Large intestine (tissue), 3 donors: ENCODE data around the gene STARD5. TPM values are rescaled to one million over a fixed set of nuclear protein-coding genes. Genes with fewer than 3 reads are reported as not detected.

Source experiments
- DNase-seq, 2 donors: peaks; one replicate each; pipeline versions ENCODE4 v3.0.0 to v3.0.0-alpha.2; 2013
- H3K27ac ChIP-seq: one replicate; pipeline ENCODE4 v1.5.1; 2013; ENCODE audit warnings: low read length
- H3K27me3 ChIP-seq: 2 replicates; pipeline ENCODE4 v1.6.1; 2013; ENCODE audit warnings: low read length; ENCODE audit not compliant: control insufficient read depth, insufficient read depth
- H3K36me3 ChIP-seq: 2 replicates; pipeline ENCODE4 v1.6.1; 2013; ENCODE audit warnings: low read length; ENCODE audit not compliant: control insufficient read depth, insufficient read depth
- H3K4me1 ChIP-seq: one replicate; pipeline ENCODE4 v1.6.1; 2013; ENCODE audit warnings: low read length; ENCODE audit not compliant: control insufficient read depth, insufficient read depth
- H3K4me3 ChIP-seq: one replicate; pipeline ENCODE4 v1.5.1; 2013; ENCODE audit warnings: low read length
- H3K9me3 ChIP-seq: one replicate; pipeline ENCODE4 v1.6.1; 2013; ENCODE audit warnings: mild to moderate bottlenecking, low read depth, low read length, moderate library complexity; ENCODE audit not compliant: control insufficient read depth
- WGBS: methylation state at CpG from one replicate; pipeline ENCODE4 v1.1.5; 2013; ENCODE audit warnings: low lambda C conversion rate; ENCODE audit not compliant: insufficient coverage; 5-methylcytosine and 5-hydroxymethylcytosine counted together
- polyA plus RNA-seq: library from polyadenylated mRNA; unstranded; fragments of 120-200 nt; gene quantifications from one replicate; pipeline ENCODE4 v1.2.1, GENCODE V29; 2013

The STARD5 gene
- polyA plus RNA-seq, 1 donor: 31.2 TPM

- WGBS: 100% methylated on average over 2 of the region's 10 CpGs
- Histone ChIP-seq H3K27ac (no peak overlapping the region), H3K27me3 (peaks cover 7% of the 10 kb centered on the region), H3K36me3 (no peaks in the 10 kb centered on the region), H3K4me1 (peaks cover 7% of the 10 kb centered on the region), H3K4me3 (no peak overlapping the region), H3K9me3 (no peaks in the 10 kb centered on the region)
- no peak for DNase-seq
Measured at GRCh38 chr15:81268881-81269601, 54.9 kb downstream of the STARD5 start.

- Histone ChIP-seq H3K4me3 (no peak overlapping the region), H3K36me3 (no peaks in the 10 kb centered on the region), H3K27ac (no peak overlapping the region), H3K9me3 (no peaks in the 10 kb centered on the region), H3K27me3 (peaks cover 13% of the 10 kb centered on the region), H3K4me1 (peaks cover 5% of the 10 kb centered on the region)
- WGBS: no CpG with 5 or more reads among the region's 5 CpGs
- no peak for DNase-seq
Measured at GRCh38 chr15:81268340-81268739, 55.6 kb downstream of the STARD5 start.

GRCh38 chr15:81265944-81266775 lies 57.8 kb downstream of the STARD5 start:
- Histone ChIP-seq H3K4me3 (no peak overlapping the region), H3K27ac (no peak overlapping the region)
- 0% methylated on average over 1 of the region's 14 CpGs for WGBS

GRCh38 chr15:81265256-81265943 lies 58.5 kb downstream of the STARD5 start:
- Histone ChIP-seq H3K9me3 (no peaks in the 10 kb centered on the region), H3K4me3 (no peak overlapping the region)
- WGBS: no CpG with 5 or more reads among the region's 12 CpGs

More at GRCh38 chr15:81265944-81266775, 57.8 kb downstream of the STARD5 start:
- DNase-seq: peak; percentile 61 to 67
- peaks cover 5% of the 10 kb centered on the region for H3K4me1 ChIP-seq
- H3K9me3 ChIP-seq: no peaks in the 10 kb centered on the region
- H3K36me3 ChIP-seq: no peaks in the 10 kb centered on the region
- H3K27me3 ChIP-seq: peaks cover 16% of the 10 kb centered on the region

GRCh38 chr15:81264072-81264857 lies 59.7 kb downstream of the STARD5 start:
- Histone ChIP-seq H3K36me3 (no peaks in the 10 kb centered on the region), H3K9me3 (no peaks in the 10 kb centered on the region), H3K27ac (no peak overlapping the region), H3K4me1 (peaks cover 5% of the 10 kb centered on the region), H3K27me3 (peaks cover 13% of the 10 kb centered on the region), H3K4me3 (no peak overlapping the region)
- 80% methylated on average over 1 of the region's 6 CpGs for WGBS
- DNase-seq: no peak

More at GRCh38 chr15:81265256-81265943, 58.5 kb downstream of the STARD5 start:
- DNase-seq: no peak
- H3K4me1 ChIP-seq: peaks cover 5% of the 10 kb centered on the region
- H3K27ac ChIP-seq: no peak overlapping the region
- H3K36me3 ChIP-seq: no peaks in the 10 kb centered on the region
- peaks cover 16% of the 10 kb centered on the region for H3K27me3 ChIP-seq

GRCh38 chr15:81263477-81263876 lies 60.5 kb downstream of the STARD5 start:
- no peak overlapping the region for H3K27ac ChIP-seq
- no CpG with 5 or more reads among the region's 4 CpGs for WGBS
- H3K27me3 ChIP-seq: peaks cover 13% of the 10 kb centered on the region
- no peak overlapping the region for H3K4me3 ChIP-seq
- H3K36me3 ChIP-seq: no peaks in the 10 kb centered on the region
- no peak for DNase-seq
- no peaks in the 10 kb centered on the region for H3K9me3 ChIP-seq
- H3K4me1 ChIP-seq: peaks cover 5% of the 10 kb centered on the region

- no CpG with 5 or more reads among the region's 6 CpGs for WGBS
- Histone ChIP-seq H3K36me3 (no peaks in the 10 kb centered on the region), H3K27me3 (peaks cover 17% of the 10 kb centered on the region), H3K4me1 (peaks cover 4% of the 10 kb centered on the region), H3K27ac (no peak overlapping the region), H3K4me3 (no peak overlapping the region), H3K9me3 (no peaks in the 10 kb centered on the region)
- no peak for DNase-seq
Measured at GRCh38 chr15:81261172-81261811, 62.6 kb downstream of the STARD5 start.

- Histone ChIP-seq H3K4me3 (no peak overlapping the region), H3K36me3 (no peaks in the 10 kb centered on the region), H3K27me3 (peaks cover 13% of the 10 kb centered on the region), H3K4me1 (no peaks in the 10 kb centered on the region), H3K9me3 (no peaks in the 10 kb centered on the region), H3K27ac (no peak overlapping the region)
- no peak for DNase-seq
- WGBS: no CpG with 5 or more reads among the region's 4 CpGs
Measured at GRCh38 chr15:81259760-81260298, 64.1 kb downstream of the STARD5 start.
